H9 (cell line): Measurements from ENCODE around the gene HIPK2. TPM values are rescaled to one million over a fixed set of nuclear protein-coding genes. Genes with fewer than 3 reads are reported as not detected.

ENCODE experiments used
- DNase-seq: peaks from one replicate; pipeline ENCODE4 v3.0.0-alpha.2; 2017
- H2AFZ ChIP-seq: one replicate; pipeline ENCODE4 v1.6.1; 2013; ENCODE audit warnings: mild to moderate bottlenecking, low read length, control low read depth, moderate library complexity
- H2AK5ac ChIP-seq: 2 replicates; pipeline ENCODE4 v1.6.1; 2013; ENCODE audit warnings: low read length, control low read depth, mixed read lengths; ENCODE audit not compliant: insufficient read length
- H2BK120ac ChIP-seq: one replicate; pipeline ENCODE4 v1.6.1; 2013; ENCODE audit warnings: low read depth, mild to moderate bottlenecking, low read length, control low read depth, inconsistent platforms; ENCODE audit not compliant: poor library complexity, severe bottlenecking
- H2BK12ac ChIP-seq: 2 replicates; pipeline ENCODE4 v1.6.1; 2013; ENCODE audit warnings: low read length, control low read depth, mixed read lengths, low read depth; ENCODE audit not compliant: insufficient read length
- H2BK15ac ChIP-seq: 2 replicates; pipeline ENCODE4 v1.6.1; 2013; ENCODE audit warnings: low read depth, low read length, control low read depth
- H2BK20ac ChIP-seq: one replicate; pipeline ENCODE4 v1.6.1; 2013; ENCODE audit warnings: low read depth, mild to moderate bottlenecking, low read length, control low read depth, inconsistent platforms; ENCODE audit not compliant: poor library complexity, severe bottlenecking
- H2BK5ac ChIP-seq: 2 replicates; pipeline ENCODE4 v1.6.1; 2013; ENCODE audit warnings: low read length, control low read depth, mixed read lengths; ENCODE audit not compliant: insufficient read length
- H3K14ac ChIP-seq: 2 replicates; pipeline ENCODE4 v1.6.1; 2013; ENCODE audit warnings: low read length, control low read depth; ENCODE audit not compliant: insufficient read depth
- H3K18ac ChIP-seq: 2 replicates; pipeline ENCODE4 v1.6.1; 2013; ENCODE audit warnings: low read depth, mild to moderate bottlenecking, mixed read lengths, low read length, control low read depth; ENCODE audit not compliant: insufficient read length
- H3K23ac ChIP-seq: 2 replicates; pipeline ENCODE4 v1.6.1; 2013; ENCODE audit warnings: low read length, control low read depth, mixed read lengths, low read depth; ENCODE audit not compliant: insufficient read length
- H3K23me2 ChIP-seq: 2 replicates; pipeline ENCODE4 v1.6.1; 2013; ENCODE audit warnings: low read depth, mild to moderate bottlenecking, mixed read lengths, low read length, control low read depth; ENCODE audit not compliant: insufficient read length, poor library complexity, severe bottlenecking
- H3K27ac ChIP-seq: 2 replicates; pipeline ENCODE4 v1.5.1; 2013; ENCODE audit warnings: low read length, control low read depth, mixed read lengths, low read depth; ENCODE audit not compliant: insufficient read length
- H3K27me3 ChIP-seq: 2 replicates; pipeline ENCODE4 v1.6.1; 2013; ENCODE audit warnings: low read length, control low read depth, inconsistent platforms; ENCODE audit not compliant: insufficient read depth
- H3K4ac ChIP-seq: 2 replicates; pipeline ENCODE4 v1.6.1; 2013; ENCODE audit warnings: low read depth, mild to moderate bottlenecking, control low read depth, inconsistent platforms, low read length, moderate library complexity
- H3K4me1 ChIP-seq: 2 replicates; pipeline ENCODE4 v1.6.1; 2013; ENCODE audit warnings: low read length, control low read depth, inconsistent platforms; ENCODE audit not compliant: insufficient read depth
- H3K4me2 ChIP-seq: 2 replicates; pipeline ENCODE4 v1.6.1; 2013; ENCODE audit warnings: low read length, control low read depth, mixed read lengths; ENCODE audit not compliant: insufficient read length, insufficient read depth
- H3K56ac ChIP-seq: 2 replicates; pipeline ENCODE4 v1.6.1; 2013; ENCODE audit warnings: low read depth, mild to moderate bottlenecking, mixed read lengths, low read length, control low read depth; ENCODE audit not compliant: insufficient read length
- H3K79me1 ChIP-seq: 2 replicates; pipeline ENCODE4 v1.6.1; 2013; ENCODE audit warnings: low read depth, mild to moderate bottlenecking, moderate library complexity, low read length, control low read depth, inconsistent platforms; ENCODE audit not compliant: insufficient read depth, poor library complexity, severe bottlenecking
- H3K79me2 ChIP-seq: 2 replicates; pipeline ENCODE4 v1.6.1; 2013; ENCODE audit warnings: low read length, control low read depth, inconsistent platforms; ENCODE audit not compliant: insufficient read depth
- H3K9ac ChIP-seq: 2 replicates; pipeline ENCODE4 v1.6.1; 2013; ENCODE audit warnings: low read length, control low read depth, mixed read lengths; ENCODE audit not compliant: insufficient read length; ENCODE audit errors: extremely low read depth
- H3K9me3 ChIP-seq: one replicate; pipeline ENCODE4 v1.6.1; 2013; ENCODE audit warnings: low read depth, low read length, inconsistent platforms; ENCODE audit not compliant: control insufficient read depth
- H3T11ph ChIP-seq: one replicate; pipeline ENCODE4 v1.6.1; 2013; ENCODE audit warnings: mild to moderate bottlenecking, low read length, control low read depth, inconsistent platforms
- H4K20me1 ChIP-seq: one replicate; pipeline ENCODE4 v1.6.1; 2013; ENCODE audit not compliant: control insufficient read depth, insufficient read length, insufficient read depth
- H4K5ac ChIP-seq: 2 replicates; pipeline ENCODE4 v1.6.1; 2013; ENCODE audit warnings: low read depth, mild to moderate bottlenecking, mixed read lengths, low read length, control low read depth; ENCODE audit not compliant: insufficient read length
- H4K8ac ChIP-seq: replicated peaks from 2 replicates; pipeline ENCODE4 v1.6.1; 2013; ENCODE audit warnings: low read length, control low read depth, mixed read lengths, low read depth; ENCODE audit not compliant: insufficient read length
- H4K91ac ChIP-seq: 2 replicates; pipeline ENCODE4 v1.6.1; 2013; ENCODE audit warnings: low read depth, mild to moderate bottlenecking, moderate library complexity, mixed read lengths, low read length, control low read depth; ENCODE audit not compliant: insufficient read length
- H3K27ac Mint-ChIP-seq, 3 experiments: 2 replicates in 2 of 3; 3 replicates in 1 of 3; pipeline ENCODE4 v1.8.0; 2020 to 2021; ENCODE audit warnings: mixed read lengths in 3 of 3, mild to moderate bottlenecking in 1 of 3, moderate library complexity in 1 of 3
- H3K27me3 Mint-ChIP-seq: 2 replicates; pipeline ENCODE4 v1.8.0; 2021; ENCODE audit warnings: low read depth, mild to moderate bottlenecking, moderate library complexity, mixed read lengths
- H3K36me3 Mint-ChIP-seq, 3 experiments: 2 replicates in 2 of 3; 3 replicates in 1 of 3; pipeline ENCODE4 v1.8.0; 2020 to 2021; ENCODE audit warnings: low read depth in 3 of 3, mixed read lengths in 3 of 3; ENCODE audit not compliant: insufficient read depth in 1 of 3
- H3K4me1 Mint-ChIP-seq, 2 experiments: 2 replicates each; pipeline ENCODE4 v1.8.0; 2020; ENCODE audit warnings: mixed read lengths in 2 of 2
- H3K4me3 Mint-ChIP-seq, 2 experiments: 2 replicates in 1 of 2; 3 replicates in 1 of 2; pipeline ENCODE4 v1.8.0; 2020 to 2021; ENCODE audit warnings: mild to moderate bottlenecking in 2 of 2, mixed read lengths in 2 of 2, moderate library complexity in 1 of 2
- H3K9me3 Mint-ChIP-seq, 2 experiments: 2 replicates in 1 of 2; 3 replicates in 1 of 2; pipeline ENCODE4 v1.8.0; 2020; ENCODE audit warnings: mild to moderate bottlenecking in 2 of 2, mixed read lengths in 2 of 2, moderate library complexity in 1 of 2
- WGBS: extraction: QIAGEN DNeasy Blood & Tissue Kit; methylation state at CpG from one replicate; pipeline ENCODE4 v1.1.7; 2013; ENCODE audit warnings: missing lambda C conversion rate, low lambda C conversion rate, mixed read lengths; ENCODE audit not compliant: insufficient read length; ENCODE audit errors: extremely low coverage; 5-methylcytosine and 5-hydroxymethylcytosine counted together
- total RNA-seq: library from RNA; stranded (reverse); gene quantifications from 2 replicates; pipeline ENCODE4 v1.2.1, GENCODE V29; 2021
- TF ChIP-seq, protein P1 (sequence below): fragments of 200-600 bp; sonication (generic); conservative IDR thresholded peaks from 3 replicates; pipeline ENCODE4 v1.8.0; 2021; ENCODE audit warnings: antibody characterized with exemption, mild to moderate bottlenecking

Gene HIPK2
- total RNA-seq, 1 experiment from 2014 or later: 21.9 TPM

DNA sequence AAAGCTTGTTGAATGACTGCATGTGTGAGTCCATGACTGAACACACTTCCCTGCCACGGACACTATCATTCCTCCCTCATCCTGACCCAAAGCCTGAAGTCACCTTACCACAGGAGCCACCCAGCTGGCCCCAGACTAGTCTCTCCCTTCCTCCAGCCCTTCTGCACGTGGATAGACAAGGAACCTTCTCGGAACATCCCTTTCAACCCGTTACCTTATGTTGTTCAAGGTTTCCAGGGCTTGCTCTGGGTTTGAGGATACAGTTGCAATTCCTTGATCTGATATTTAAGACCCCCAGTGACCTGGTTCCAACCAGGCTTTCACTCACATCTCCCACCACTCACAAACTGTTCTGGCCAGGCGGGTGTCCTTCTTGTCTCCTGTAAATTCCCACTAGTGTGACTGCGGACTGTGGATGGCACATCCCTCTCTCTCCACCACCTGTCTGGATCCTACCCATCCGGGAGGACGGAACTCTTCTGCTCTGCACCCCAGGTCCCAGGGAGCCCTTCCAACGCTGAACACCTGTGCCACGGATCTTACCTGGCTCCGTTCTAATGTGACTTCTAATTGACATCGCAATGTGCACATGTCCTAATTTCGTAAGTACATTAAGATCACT lies 62.5 kb downstream of the HIPK2 start:
- Histone ChIP-seq H2AFZ (no peak overlapping the region), H2BK120ac (no peak overlapping the region), H2BK20ac (no peak overlapping the region), H2BK12ac (no peak overlapping the region), H3K4me1 (peaks cover 15% of the 10 kb centered on the region), H3K23me2 (no peaks in the 10 kb centered on the region), H3K4me2 (no peak overlapping the region), H3K4ac (no peak overlapping the region), H2BK5ac (no peak overlapping the region), H3K18ac (no peak overlapping the region), H3K79me2 (no peaks in the 10 kb centered on the region), H3K9me3 (no peaks in the 10 kb centered on the region), H4K8ac (no peak overlapping the region), H2AK5ac (no peak overlapping the region), H3K27me3 (no peaks in the 10 kb centered on the region), H4K20me1 (no peaks in the 10 kb centered on the region), H4K5ac (no peak overlapping the region), H3K14ac (no peak overlapping the region), H3K23ac (no peak overlapping the region), H3K9ac (no peak overlapping the region), H3T11ph (no peak overlapping the region), H2BK15ac (no peak overlapping the region), H3K27ac (no peak overlapping the region), H4K91ac (no peak overlapping the region), H3K79me1 (no peaks in the 10 kb centered on the region), H3K56ac (no peak overlapping the region)
- peaks cover 20 to 27% (median 27%) of the 10 kb centered on the region in 3 experiments for H3K36me3 Mint-ChIP-seq
- TF ChIP-seq, protein P1, sequence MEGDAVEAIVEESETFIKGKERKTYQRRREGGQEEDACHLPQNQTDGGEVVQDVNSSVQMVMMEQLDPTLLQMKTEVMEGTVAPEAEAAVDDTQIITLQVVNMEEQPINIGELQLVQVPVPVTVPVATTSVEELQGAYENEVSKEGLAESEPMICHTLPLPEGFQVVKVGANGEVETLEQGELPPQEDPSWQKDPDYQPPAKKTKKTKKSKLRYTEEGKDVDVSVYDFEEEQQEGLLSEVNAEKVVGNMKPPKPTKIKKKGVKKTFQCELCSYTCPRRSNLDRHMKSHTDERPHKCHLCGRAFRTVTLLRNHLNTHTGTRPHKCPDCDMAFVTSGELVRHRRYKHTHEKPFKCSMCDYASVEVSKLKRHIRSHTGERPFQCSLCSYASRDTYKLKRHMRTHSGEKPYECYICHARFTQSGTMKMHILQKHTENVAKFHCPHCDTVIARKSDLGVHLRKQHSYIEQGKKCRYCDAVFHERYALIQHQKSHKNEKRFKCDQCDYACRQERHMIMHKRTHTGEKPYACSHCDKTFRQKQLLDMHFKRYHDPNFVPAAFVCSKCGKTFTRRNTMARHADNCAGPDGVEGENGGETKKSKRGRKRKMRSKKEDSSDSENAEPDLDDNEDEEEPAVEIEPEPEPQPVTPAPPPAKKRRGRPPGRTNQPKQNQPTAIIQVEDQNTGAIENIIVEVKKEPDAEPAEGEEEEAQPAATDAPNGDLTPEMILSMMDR: no peak
- no peaks in the 10 kb centered on the region for H3K9me3 Mint-ChIP-seq
- no peak overlapping the region for H3K4me3 Mint-ChIP-seq
- no peak for DNase-seq
- peaks cover 46 to 47% of the 10 kb centered on the region in 2 experiments for H3K4me1 Mint-ChIP-seq
- no peak overlapping the region; a peak in 1 of 7 replicates for H3K27ac Mint-ChIP-seq
- no CpG with 5 or more reads among the region's 13 CpGs for WGBS
- no peaks in the 10 kb centered on the region for H3K27me3 Mint-ChIP-seq
